NCI-H2196 (cell line): ENCODE measurements around the gene FCMR.

ENCODE experiments used
- DNase-seq: peaks from one replicate; lab custom pipeline; 2025; ENCODE audit not compliant: unreplicated experiment; lab: John Stamatoyannopoulos, UW

Gene FCMR

DNA sequence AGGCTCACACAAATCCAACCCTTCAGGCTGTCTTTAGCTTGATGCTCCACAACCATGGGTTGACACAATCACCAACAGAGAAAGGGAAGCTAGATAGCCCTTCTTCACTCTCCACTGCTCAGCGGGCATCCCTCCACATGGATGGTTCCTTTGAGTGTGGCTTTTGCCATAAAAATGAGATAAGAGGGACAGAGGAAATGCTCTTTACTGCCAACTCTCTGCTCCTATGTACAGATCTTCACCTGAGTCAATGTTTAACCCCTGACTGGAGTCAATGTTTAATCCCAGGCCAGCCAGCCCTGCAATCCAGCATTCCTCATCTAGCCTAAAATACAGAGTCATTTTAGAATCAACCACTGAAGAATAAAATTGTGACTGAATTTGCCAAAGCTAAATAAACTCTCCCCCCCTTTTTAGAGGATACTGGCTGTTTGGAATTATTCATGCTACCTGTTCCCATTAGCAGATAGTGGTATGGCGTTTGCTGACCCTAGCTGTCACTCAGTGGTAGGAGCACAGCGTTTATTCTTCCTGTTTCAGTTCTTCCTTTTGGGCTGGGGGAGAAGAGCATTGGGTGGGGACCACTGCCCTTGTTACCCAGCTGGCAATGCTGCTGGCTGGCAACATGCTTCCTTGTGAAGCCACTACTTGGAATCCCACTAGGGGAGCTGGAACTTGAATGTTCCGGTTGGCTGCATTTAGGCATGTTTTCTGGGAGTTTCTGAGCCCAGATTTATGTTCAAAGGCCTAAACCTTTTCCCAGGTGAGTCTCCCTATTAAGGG, 29.8 kb upstream of the FCMR start:
- no peak for DNase-seq

DNA sequence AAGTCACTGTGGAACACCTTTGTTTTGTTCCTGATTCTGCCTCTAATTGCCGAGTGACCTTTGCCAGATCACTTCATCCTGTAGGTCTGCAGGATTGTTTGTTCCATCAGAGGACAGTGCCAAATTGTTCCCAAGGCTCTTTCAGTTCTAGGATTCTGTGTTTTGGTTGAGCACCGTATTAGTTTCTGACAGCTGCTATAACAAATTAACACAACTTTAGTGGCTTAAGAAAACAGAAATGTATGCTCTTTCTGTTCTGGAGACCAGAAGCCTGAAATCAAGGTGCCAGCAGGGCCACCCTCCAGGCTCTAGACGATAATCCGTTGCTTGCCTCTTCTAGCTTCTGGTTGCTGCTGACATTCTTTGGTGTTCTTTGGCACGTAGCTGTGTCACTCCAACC, 27.9 kb upstream of the FCMR start:
- no peak for DNase-seq

- DNase-seq = no peak
Observed at GRCh38 chr1:206949208-206949607, 27.5 kb upstream of the FCMR start.

DNA sequence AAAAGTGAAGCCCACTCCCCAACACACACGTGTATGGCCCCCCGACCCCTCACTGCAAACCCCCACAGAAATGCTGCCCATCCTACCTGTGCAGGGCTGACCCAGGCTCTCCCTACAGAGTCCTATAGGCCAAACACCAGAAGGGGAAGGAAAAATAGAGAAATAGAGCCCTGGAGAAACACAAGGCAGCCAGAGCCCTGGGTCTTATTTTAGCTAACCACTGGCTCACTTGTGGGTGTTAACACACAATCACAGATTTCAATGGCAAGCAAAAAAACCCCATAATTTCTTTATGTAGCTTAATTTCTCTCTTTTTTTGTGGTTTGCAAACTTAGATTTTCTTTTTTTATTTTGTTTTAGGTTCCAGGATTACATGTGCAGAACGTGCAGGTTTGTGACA, 25.5 kb upstream of the FCMR start:
- no peak for DNase-seq

- DNase-seq = no peak
Observed at GRCh38 chr1:206946261-206946660, 24.5 kb upstream of the FCMR start, which contains the start of gene PIGR. PIGR (minus strand) TSS chr1:206946466; CDS start chr1:206940531, 5,935 bp downstream.

DNA sequence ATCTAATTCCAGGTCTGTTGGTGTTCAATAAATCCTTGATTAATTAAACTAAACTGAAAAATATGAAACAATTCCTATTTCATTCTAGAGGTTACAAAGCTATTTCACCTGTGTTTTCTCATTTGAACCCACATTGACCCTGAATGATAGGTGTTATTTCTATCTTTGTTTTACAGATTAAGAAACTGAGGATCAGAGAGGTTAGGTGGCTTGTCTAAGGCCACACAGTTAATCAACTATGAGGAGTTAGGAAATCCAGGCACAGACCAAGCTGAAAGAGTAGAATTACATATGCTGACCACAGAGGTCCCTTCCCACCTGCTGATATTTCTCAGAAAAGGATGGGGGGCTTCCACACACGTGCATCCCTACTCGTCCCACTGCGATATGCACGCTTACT, 24.0 kb upstream of the FCMR start:
- no peak for DNase-seq

DNA sequence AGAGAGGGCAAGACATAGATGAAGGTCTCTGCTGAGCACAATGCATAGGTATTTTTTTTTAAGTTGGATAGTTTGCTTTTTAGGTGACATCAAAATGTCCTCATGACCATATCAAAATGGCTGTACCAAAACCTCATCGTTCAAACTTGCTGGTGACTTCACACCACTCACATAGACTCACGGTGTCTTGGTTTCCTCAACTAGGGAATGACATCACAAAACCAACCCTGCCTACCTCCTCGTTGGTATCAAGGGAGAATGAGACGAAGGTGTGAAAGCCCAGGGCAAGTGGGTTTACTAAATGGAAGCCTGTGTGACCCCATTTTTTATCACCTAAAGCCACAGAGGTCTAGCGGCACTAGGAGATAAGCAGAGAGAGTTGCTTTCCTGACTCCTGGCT, 23.0 kb upstream of the FCMR start:
- DNase-seq = no peak

GRCh38 chr1:206941766-206942418, 20.2 kb upstream of the FCMR start:
- peak; percentile 18 for DNase-seq

DNA sequence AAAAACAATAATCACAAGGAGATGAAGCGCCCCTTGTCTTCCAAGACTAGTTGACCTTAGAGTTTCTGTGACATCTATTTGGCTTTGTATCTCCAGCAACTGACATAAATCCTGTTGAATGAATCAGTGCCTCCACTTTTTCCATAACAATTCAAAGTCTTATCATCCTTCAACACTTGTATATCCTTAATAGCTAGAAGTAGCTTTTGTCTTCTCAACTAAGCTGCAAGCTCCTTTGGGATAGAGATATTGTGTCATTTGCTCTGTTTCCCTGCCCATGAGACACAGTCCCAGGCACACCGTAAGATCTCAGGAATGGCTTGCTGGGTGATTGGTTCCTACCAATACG, 18.8 kb upstream of the FCMR start:
- DNase-seq = no peak

DNA sequence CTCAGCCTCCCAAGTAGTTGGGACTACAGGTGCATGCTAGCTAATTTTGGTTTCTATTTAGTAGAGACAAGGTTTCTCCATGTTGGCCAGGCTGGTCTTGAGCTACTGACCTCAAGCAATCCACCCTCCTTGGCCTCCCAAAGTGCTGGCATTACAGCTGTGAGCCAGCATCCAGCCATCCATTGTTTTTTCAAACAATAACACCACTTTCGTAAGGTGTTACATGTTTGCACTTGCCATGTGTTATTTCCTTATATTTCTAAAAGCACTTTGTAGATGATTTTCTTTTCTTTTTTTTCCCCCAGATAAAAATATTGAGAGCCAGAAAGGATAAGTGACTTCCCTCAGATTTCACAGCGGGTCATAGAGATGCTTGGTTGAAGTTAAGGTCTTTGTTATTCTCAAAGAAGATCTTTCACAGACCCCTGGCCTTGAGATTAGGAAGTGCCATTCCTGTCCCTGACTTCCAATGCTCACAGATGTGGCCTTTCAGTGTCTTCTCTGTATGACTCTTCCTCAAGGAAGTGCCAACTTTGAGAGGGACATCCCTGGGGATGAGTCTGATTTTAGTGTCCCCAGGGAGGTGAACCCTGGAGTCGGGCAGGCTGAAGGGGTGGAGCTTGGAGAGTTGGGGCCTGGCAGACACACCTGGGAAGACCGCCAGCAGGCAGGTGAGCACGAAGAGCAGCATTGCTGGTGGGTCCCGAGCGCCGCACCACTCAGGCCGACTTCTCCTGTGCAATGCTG, 18.3 kb upstream of the FCMR start:
- DNase-seq = no peak

- DNase-seq = no peak
Observed at GRCh38 chr1:206939131-206939530, 17.4 kb upstream of the FCMR start.

- DNase-seq = no peak
Observed at GRCh38 chr1:206937425-206937824, 15.7 kb upstream of the FCMR start.

- no peak for DNase-seq
Observed at GRCh38 chr1:206935491-206936067, 13.8 kb upstream of the FCMR start.

- peak; percentile 27 for DNase-seq
Observed at GRCh38 chr1:206933333-206933945, 11.7 kb upstream of the FCMR start.

- no peak for DNase-seq
Observed at GRCh38 chr1:206932177-206932576, 10.4 kb upstream of the FCMR start.

DNA sequence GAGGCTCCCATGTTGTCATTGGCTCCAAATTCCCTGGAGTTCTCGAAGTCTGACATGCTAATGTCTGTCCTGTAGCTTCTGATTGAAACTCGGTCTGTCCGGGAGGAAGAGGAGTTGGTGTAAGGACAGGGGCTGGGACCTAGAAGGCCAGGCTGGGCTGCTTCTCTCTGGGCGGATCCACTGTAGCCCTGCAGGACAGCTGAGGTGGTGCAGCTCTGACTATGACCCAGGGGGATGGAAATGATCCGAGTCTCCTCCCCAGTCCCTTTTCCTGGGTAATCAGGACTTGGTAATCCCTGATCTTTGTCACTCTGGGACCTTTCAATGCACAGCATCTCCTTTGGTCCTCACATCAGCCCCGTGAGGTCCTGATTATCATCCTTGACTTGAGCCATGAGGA, 10.0 kb upstream of the FCMR start:
- no peak for DNase-seq

DNA sequence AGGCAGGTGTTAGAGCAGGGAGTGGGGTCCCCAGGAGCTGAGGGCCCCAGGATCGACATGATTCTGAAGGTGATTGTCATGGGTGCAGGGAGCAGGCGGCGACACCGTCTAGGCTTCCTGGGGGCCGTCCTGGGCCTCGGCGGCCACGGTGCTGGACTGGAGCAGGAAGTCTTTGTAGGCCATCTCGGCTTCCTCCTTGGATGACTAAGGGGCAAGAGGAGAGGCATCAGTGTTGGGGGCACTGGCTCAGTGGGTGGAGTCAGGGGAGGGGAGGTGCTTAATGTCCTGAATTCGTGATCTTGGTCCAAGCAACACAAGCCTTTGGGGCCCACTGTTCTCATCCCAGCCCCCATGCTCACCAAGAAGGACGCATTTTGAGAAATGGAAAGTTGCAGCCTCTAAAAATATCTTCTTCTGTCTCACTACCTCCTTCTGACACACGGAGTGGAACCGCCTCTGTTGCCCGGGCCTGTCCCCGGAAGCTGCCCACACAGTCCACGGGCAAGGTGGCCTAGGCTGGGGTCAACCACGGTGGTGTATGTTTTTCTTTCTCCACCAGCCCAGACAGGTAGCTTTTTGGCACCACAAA, 8.6 kb upstream of the FCMR start:
- DNase-seq = no peak

- DNase-seq = no peak
Observed at GRCh38 chr1:206929524-206929923, 7.8 kb upstream of the FCMR start.

DNA sequence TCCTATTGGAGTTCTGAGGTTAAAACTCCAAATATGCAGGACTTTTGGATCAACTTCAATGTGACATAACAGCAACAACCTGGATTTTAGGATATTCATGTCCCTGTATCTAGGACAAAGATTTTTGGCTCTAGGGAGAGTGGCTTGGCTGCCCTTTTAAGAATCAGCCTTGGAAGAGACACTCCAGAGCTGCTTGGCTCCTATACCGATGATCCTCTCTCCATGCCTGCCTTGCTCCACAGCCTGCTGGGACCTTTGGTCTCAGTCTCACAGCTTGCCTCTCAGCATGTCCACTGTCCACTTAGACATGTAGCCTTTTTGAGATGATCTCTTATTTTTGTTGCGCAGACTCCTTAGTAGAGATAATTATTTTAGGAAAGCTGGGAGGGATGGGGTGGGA, 4.5 kb upstream of the FCMR start:
- no peak for DNase-seq

DNA sequence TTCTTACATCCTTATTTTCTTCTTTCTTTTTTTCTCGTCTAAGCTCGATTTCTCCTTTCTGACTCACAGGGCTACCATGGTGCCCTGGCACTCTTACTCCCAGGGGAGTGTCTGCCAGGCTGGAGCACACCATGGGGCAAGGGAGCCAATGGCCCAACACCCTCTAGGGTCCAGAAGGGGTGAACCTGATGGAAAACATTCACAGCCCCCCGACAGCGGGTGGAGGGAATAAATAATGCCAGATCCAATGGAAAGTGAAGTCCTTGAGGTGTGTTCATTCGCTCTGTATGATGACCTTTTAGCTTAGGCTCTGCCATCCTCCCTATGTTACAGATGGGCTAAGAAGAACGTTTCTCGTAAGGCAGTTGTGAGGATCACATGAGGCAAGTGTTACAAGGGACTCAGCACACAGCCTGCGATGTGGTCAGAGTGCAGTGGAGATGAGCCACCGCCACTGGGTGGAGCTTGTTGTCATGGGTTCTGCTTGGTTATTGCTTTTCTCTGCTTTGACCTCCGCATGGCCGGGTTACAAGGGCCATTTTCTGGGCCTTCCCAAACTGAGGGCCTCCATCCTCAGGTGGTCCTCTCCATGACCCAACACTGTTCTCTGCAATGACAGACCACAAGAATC, 3.5 kb upstream of the FCMR start:
- no peak for DNase-seq
